ENCODE measurements around the gene KCP.

GRCh38 chr7:128891110-128891941 lies 19.2 kb downstream of the KCP start:
- no peak for TF ChIP-seq POLR2AphosphoS5 (IDR thresholded peaks at IDR 0.05; ENCODE audit: borderline replicate concordance, low read depth, low read length)
- no peak for TF ChIP-seq EZH2 (IDR thresholded peaks at IDR 0.05)
- TF ChIP-seq FOXP2 (optimal IDR thresholded peaks at IDR 0.05; ENCODE audit: control extremely low read depth, extremely low read length, insufficient read depth), result no peak
